IMR-90 (cell line): ENCODE results near the gene TSPAN31. TPM values are rescaled to one million over a fixed set of nuclear protein-coding genes. Genes with fewer than 3 reads are reported as not detected.
A peak's percentile ranks its signal among the peaks of the same experiment; 100 is the strongest.

Experiments used
- ATAC-seq: fragments of 200-7000 bp; cut with Tn5 transposase; 2 replicates; pipeline ENCODE4 v1.9.1; 2020; ENCODE audit warnings: low read depth, mild to moderate bottlenecking, moderate library complexity
- BruUV-seq: library from RNA; stranded (reverse); fragments of 400-500 nt; replicated peaks from 2 replicates; lab custom pipeline; 2021; lab: Mats Ljungman, UMichigan
- CTCF ChIA-PET: fragments of 300-600 bp; formaldehyde crosslinking; extraction: SDS; loops from one replicate; lab custom pipeline; 2021; ENCODE audit warnings: antibody characterized with exemption; lab: Yijun Ruan, JAX
- POLR2A ChIA-PET: fragments of 300-600 bp; sonication (Branson Sonifier 250); formaldehyde crosslinking; loops from one replicate; lab custom pipeline; 2022; ENCODE audit warnings: antibody characterized with exemption; ENCODE audit not compliant: unreplicated experiment; lab: Charles Lee
- DNase-seq: peaks from one replicate; pipeline ENCODE4 v3.0.0; 2013
- H2AFZ ChIP-seq: replicated peaks from 2 replicates; pipeline ENCODE3; 2013; ENCODE audit warnings: low read length, mild to moderate bottlenecking; ENCODE audit not compliant: poor library complexity
- H2AK5ac ChIP-seq: 2 replicates; pipeline ENCODE4 v1.6.1; 2013; ENCODE audit warnings: low read depth, low read length, inconsistent platforms
- H2AK9ac ChIP-seq: replicated peaks from 2 replicates; pipeline ENCODE3; 2013; ENCODE audit warnings: mild to moderate bottlenecking, low read depth, low read length, moderate library complexity; ENCODE audit not compliant: poor library complexity
- H2BK120ac ChIP-seq: 2 replicates; pipeline ENCODE4 v1.6.1; 2013; ENCODE audit warnings: low read depth, low read length, inconsistent platforms
- H2BK15ac ChIP-seq: 3 replicates; pipeline ENCODE4 v1.6.1; 2013; ENCODE audit warnings: low read depth, low read length, inconsistent platforms
- H2BK20ac ChIP-seq: 2 replicates; pipeline ENCODE4 v1.6.1; 2013; ENCODE audit warnings: low read depth, mild to moderate bottlenecking, inconsistent platforms, low read length, moderate library complexity
- H2BK5ac ChIP-seq: 2 replicates; pipeline ENCODE4 v1.6.1; 2013; ENCODE audit warnings: mild to moderate bottlenecking, low read depth, low read length, inconsistent platforms; ENCODE audit not compliant: poor library complexity, severe bottlenecking
- H3K14ac ChIP-seq: replicated peaks from 2 replicates; pipeline ENCODE4 v1.6.1; 2013; ENCODE audit warnings: low read depth, low read length, inconsistent platforms
- H3K18ac ChIP-seq: 2 replicates; pipeline ENCODE4 v1.6.1; 2013; ENCODE audit warnings: low read depth, low read length, control low read depth
- H3K23ac ChIP-seq: 2 replicates; pipeline ENCODE4 v1.6.1; 2013; ENCODE audit warnings: low read depth, low read length, inconsistent platforms
- H3K27ac ChIP-seq: 2 replicates; pipeline ENCODE4 v1.5.1; 2013; ENCODE audit warnings: mild to moderate bottlenecking, control low read depth, low read length; ENCODE audit not compliant: insufficient read depth
- H3K27me3 ChIP-seq: 2 replicates; pipeline ENCODE4 v1.6.1; 2013; ENCODE audit warnings: low read length; ENCODE audit not compliant: control insufficient read depth, insufficient read depth
- H3K36me3 ChIP-seq: 2 replicates; pipeline ENCODE4 v1.6.1; 2013; ENCODE audit warnings: low read length, mixed read lengths; ENCODE audit not compliant: control insufficient read depth, insufficient read depth
- H3K4ac ChIP-seq: 2 replicates; pipeline ENCODE4 v1.6.1; 2013; ENCODE audit warnings: low read depth, low read length, inconsistent platforms
- H3K4me1 ChIP-seq: 2 replicates; pipeline ENCODE4 v1.6.1; 2013; ENCODE audit warnings: low read length, mixed read lengths; ENCODE audit not compliant: control insufficient read depth, insufficient read depth
- H3K4me2 ChIP-seq: 2 replicates; pipeline ENCODE4 v1.6.1; 2013; ENCODE audit warnings: low read depth, mild to moderate bottlenecking, control low read depth, low read length, moderate library complexity
- H3K4me3 ChIP-seq: 2 replicates; pipeline ENCODE4 v1.5.1; 2013; ENCODE audit warnings: low read depth, mild to moderate bottlenecking, control low read depth, low read length, moderate library complexity; ENCODE audit not compliant: insufficient read depth
- H3K56ac ChIP-seq: 2 replicates; pipeline ENCODE4 v1.6.1; 2013; ENCODE audit warnings: low read length, inconsistent platforms; ENCODE audit not compliant: insufficient read depth; ENCODE audit errors: extremely low read depth
- H3K79me1 ChIP-seq, 2 experiments: 2 replicates each; pipeline ENCODE4 v1.6.1; 2013; ENCODE audit warnings: low read length in 2 of 2, inconsistent platforms in 1 of 2, low read depth in 1 of 2
- H3K9ac ChIP-seq: 2 replicates; pipeline ENCODE4 v1.6.1; 2013; ENCODE audit warnings: low read depth, low read length, control low read depth
- H3K9me1 ChIP-seq: 2 replicates; pipeline ENCODE4 v1.6.1; 2013; ENCODE audit warnings: low read length, inconsistent platforms; ENCODE audit not compliant: insufficient read depth
- H3K9me3 ChIP-seq: 2 replicates; pipeline ENCODE4 v1.6.1; 2013; ENCODE audit warnings: low read length; ENCODE audit not compliant: control insufficient read depth, insufficient read depth
- H4K20me1 ChIP-seq: 2 replicates; pipeline ENCODE4 v1.6.1; 2013; ENCODE audit warnings: low read length, inconsistent platforms; ENCODE audit not compliant: insufficient read depth
- H4K5ac ChIP-seq: 2 replicates; pipeline ENCODE4 v1.6.1; 2013; ENCODE audit warnings: mild to moderate bottlenecking, low read depth, low read length, control low read depth
- H4K8ac ChIP-seq, 2 experiments: 2 replicates each; pipeline ENCODE4 v1.6.1; 2013; ENCODE audit warnings: low read depth in 2 of 2, low read length in 2 of 2, control low read depth in 1 of 2, inconsistent platforms in 1 of 2
- H4K91ac ChIP-seq: 2 replicates; pipeline ENCODE4 v1.6.1; 2013; ENCODE audit warnings: low read depth, low read length, inconsistent platforms; ENCODE audit not compliant: insufficient read depth
- CEBPB ChIP-seq: IDR thresholded peaks from 2 replicates; pipeline ENCODE4 v1.6.1; 2012; ENCODE audit warnings: low read depth, low read length, improper control_type of control experiment
- CHD1 ChIP-seq: IDR thresholded peaks from 2 replicates; pipeline ENCODE4 v1.6.1; 2012; ENCODE audit warnings: low read depth, low read length, improper control_type of control experiment
- FOS ChIP-seq: fragments of 150-350 bp; IDR thresholded peaks from 2 replicates; pipeline ENCODE4 v1.6.1; 2016; ENCODE audit warnings: low read depth, low read length
- MAFK ChIP-seq: IDR thresholded peaks from 2 replicates; pipeline ENCODE4 v1.6.1; 2012; ENCODE audit warnings: low read depth, low read length, improper control_type of control experiment
- MAZ ChIP-seq: IDR thresholded peaks from 2 replicates; pipeline ENCODE4 v1.6.1; 2012; ENCODE audit warnings: low read depth, mild to moderate bottlenecking, low read length, improper control_type of control experiment, moderate library complexity, borderline replicate concordance
- MXI1 ChIP-seq: IDR thresholded peaks from 2 replicates; pipeline ENCODE4 v1.6.1; 2012; ENCODE audit warnings: low read depth, mild to moderate bottlenecking, low read length, moderate library complexity, borderline replicate concordance
- NFE2L2 ChIP-seq: fragments of 150-350 bp; IDR thresholded peaks from 2 replicates; pipeline ENCODE4 v1.6.1; 2016; ENCODE audit warnings: low read depth, mild to moderate bottlenecking, low read length
- POLR2A ChIP-seq: IDR thresholded peaks from 2 replicates; pipeline ENCODE4 v1.6.1; 2012; ENCODE audit warnings: mild to moderate bottlenecking, low read depth, low read length
- RCOR1 ChIP-seq: IDR thresholded peaks from 2 replicates; pipeline ENCODE4 v1.6.1; 2012; ENCODE audit warnings: mild to moderate bottlenecking, low read length, improper control_type of control experiment; ENCODE audit not compliant: insufficient replicate concordance
- RFX5 ChIP-seq: IDR thresholded peaks from 2 replicates; pipeline ENCODE4 v1.8.0; 2012; ENCODE audit warnings: low read depth, mild to moderate bottlenecking, low read length, moderate library complexity
- USF2 ChIP-seq: fragments of 150-350 bp; IDR thresholded peaks from 2 replicates; pipeline ENCODE4 v1.6.1; 2017; ENCODE audit warnings: mild to moderate bottlenecking, antibody characterized with exemption, low read length, low read depth
- WGBS, 2 experiments: methylation state at CpG; one replicate each; pipeline versions ENCODE4 v1.1.5 to v1.1.7; 2013; ENCODE audit warnings: missing lambda C conversion rate in 2 of 2; ENCODE audit not compliant: insufficient read length in 1 of 2; ENCODE audit errors: extremely low coverage in 2 of 2; 5-methylcytosine and 5-hydroxymethylcytosine counted together
- dilution Hi-C: fragments of 300-500 bp; cut with HindIII; formaldehyde crosslinking; loops from one replicate; pipeline ENCODE4 v1.14.3; 2018; ENCODE audit warnings: low sequenced_read_pairs; ENCODE audit not compliant: unreplicated experiment
- in situ Hi-C: fragments of 300-500 bp; cut with MboI; formaldehyde crosslinking; loops from 3 replicates; pipeline ENCODE4 v1.14.3; 2019; ENCODE audit warnings: low sequenced_read_pairs, inconsistent platforms, mixed read lengths
- intact Hi-C: fragments of 100-400 bp; cut with micrococcal nuclease; formaldehyde crosslinking; loops from 2 replicates; pipeline ENCODE4 v1.10.0; 2022
- polyA plus RNA-seq, 3 experiments: library from polyadenylated mRNA; depleted of rRNA; stranded (reverse); fragments of >200 nt; gene quantifications; 2 replicates each; pipeline ENCODE4 v1.2.3, GENCODE V29; 2012; ENCODE audit warnings: low replicate concordance in 1 of 3
- total RNA-seq: library from RNA; depleted of rRNA; stranded (reverse); fragments of >200 nt; gene quantifications from 2 replicates; pipeline ENCODE4 v1.2.3, GENCODE V29; 2012
- TF ChIP-seq, protein P1 (sequence below): conservative IDR thresholded peaks from 2 replicates; pipeline ENCODE4 v1.5.1; 2012; ENCODE audit warnings: mild to moderate bottlenecking, low read depth, low read length, improper control_type of control experiment
- TF ChIP-seq, protein P2 (sequence below): fragments of 150-350 bp; IDR thresholded peaks from 2 replicates; pipeline ENCODE4 v1.6.1; 2016; ENCODE audit warnings: low read depth, mild to moderate bottlenecking, low read length, moderate library complexity, borderline replicate concordance

The TSPAN31 gene
- total and polyA plus RNA-seq, 2 of the 4 experiments (the other 2 are of a cell fraction): 12.3 to 71.2 TPM

- Histone ChIP-seq H4K20me1 (peaks cover 7% of the 10 kb centered on the region; the same call in 1 of the 2 replicates), H2AK5ac (peak within 1 kb of the TSS; percentile 90), H3K4ac (peak within 1 kb of the TSS; percentile 91), H2BK120ac (peak within 1 kb of the TSS; percentile 57), H3K4me2 (peak within 1 kb of the TSS; percentile 96), H3K56ac (peak within 1 kb of the TSS; percentile 91), H3K4me3 (peak within 1 kb of the TSS; percentile 59), H3K14ac (peak within 1 kb of the TSS; percentile 97), H2BK15ac (peak within 1 kb of the TSS; percentile 40; the same call in 1 of the 3 replicates), H4K8ac (peak within 1 kb of the TSS; percentile 56 to 96), H3K9me3 (no peaks in the 10 kb centered on the region), H3K18ac (peak within 1 kb of the TSS; percentile 56), H2AFZ (peak within 1 kb of the TSS; percentile 91), H2BK20ac (peak within 1 kb of the TSS; percentile 58), H4K5ac (peak within 1 kb of the TSS; percentile 59), H3K23ac (peak within 1 kb of the TSS; percentile 95), H3K36me3 (peaks cover 18% of the 10 kb centered on the region), H4K91ac (peak within 1 kb of the TSS; percentile 79), H3K79me1 (peaks cover 16 to 41% of the 10 kb centered on the region in 2 experiments; a peak in 3 of 4 replicates), H3K27me3 (peaks cover 10% of the 10 kb centered on the region), H3K9ac (peak within 1 kb of the TSS; percentile 88), H2AK9ac (peak within 1 kb of the TSS; percentile 97), H3K27ac (peak within 1 kb of the TSS; percentile 90), H3K4me1 (peaks cover 7% of the 10 kb centered on the region), H3K9me1 (peaks cover 15% of the 10 kb centered on the region), H2BK5ac (peak within 1 kb of the TSS; percentile 79)
- ChIA-PET POLR2A (no interaction called here), CTCF (no interaction called here)
- BruUV-seq: no TSS peak
- dilution Hi-C loops: no loop called here
- DNase-seq (peak; percentile 100), ATAC-seq (peak; percentile 82)
- 2% methylated on average over 8 of the region's 58 CpGs; no CpG with 5 or more reads in 1 of the 2 experiments for WGBS, 2 experiments
- intact Hi-C loops: loop anchor here (1.0 kb wide), 1 partner anchor 30 kb away; the partner anchor contains the start of gene TSFM
- in situ Hi-C loops: no loop called here
- TF ChIP-seq POLR2A: peak; percentile 82; the same call in 1 of the 2 replicates
- TF ChIP-seq, protein P1, sequence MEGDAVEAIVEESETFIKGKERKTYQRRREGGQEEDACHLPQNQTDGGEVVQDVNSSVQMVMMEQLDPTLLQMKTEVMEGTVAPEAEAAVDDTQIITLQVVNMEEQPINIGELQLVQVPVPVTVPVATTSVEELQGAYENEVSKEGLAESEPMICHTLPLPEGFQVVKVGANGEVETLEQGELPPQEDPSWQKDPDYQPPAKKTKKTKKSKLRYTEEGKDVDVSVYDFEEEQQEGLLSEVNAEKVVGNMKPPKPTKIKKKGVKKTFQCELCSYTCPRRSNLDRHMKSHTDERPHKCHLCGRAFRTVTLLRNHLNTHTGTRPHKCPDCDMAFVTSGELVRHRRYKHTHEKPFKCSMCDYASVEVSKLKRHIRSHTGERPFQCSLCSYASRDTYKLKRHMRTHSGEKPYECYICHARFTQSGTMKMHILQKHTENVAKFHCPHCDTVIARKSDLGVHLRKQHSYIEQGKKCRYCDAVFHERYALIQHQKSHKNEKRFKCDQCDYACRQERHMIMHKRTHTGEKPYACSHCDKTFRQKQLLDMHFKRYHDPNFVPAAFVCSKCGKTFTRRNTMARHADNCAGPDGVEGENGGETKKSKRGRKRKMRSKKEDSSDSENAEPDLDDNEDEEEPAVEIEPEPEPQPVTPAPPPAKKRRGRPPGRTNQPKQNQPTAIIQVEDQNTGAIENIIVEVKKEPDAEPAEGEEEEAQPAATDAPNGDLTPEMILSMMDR: no peak
- TF ChIP-seq FOS: peak; percentile 99
- TF ChIP-seq, protein P2, sequence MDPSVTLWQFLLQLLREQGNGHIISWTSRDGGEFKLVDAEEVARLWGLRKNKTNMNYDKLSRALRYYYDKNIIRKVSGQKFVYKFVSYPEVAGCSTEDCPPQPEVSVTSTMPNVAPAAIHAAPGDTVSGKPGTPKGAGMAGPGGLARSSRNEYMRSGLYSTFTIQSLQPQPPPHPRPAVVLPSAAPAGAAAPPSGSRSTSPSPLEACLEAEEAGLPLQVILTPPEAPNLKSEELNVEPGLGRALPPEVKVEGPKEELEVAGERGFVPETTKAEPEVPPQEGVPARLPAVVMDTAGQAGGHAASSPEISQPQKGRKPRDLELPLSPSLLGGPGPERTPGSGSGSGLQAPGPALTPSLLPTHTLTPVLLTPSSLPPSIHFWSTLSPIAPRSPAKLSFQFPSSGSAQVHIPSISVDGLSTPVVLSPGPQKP: no peak
- peak; percentile 100 for TF ChIP-seq USF2
- peak; percentile 85 for TF ChIP-seq RFX5
- TF ChIP-seq CEBPB: peak; percentile 62; the same call in 1 of the 2 replicates
- TF ChIP-seq NFE2L2: peak; percentile 7; the same call in 1 of the 2 replicates
- no peak for TF ChIP-seq RCOR1
- TF ChIP-seq MXI1: peak; percentile 92
- TF ChIP-seq MAZ: peak; percentile 97; the same call in 1 of the 2 replicates
- TF ChIP-seq MAFK: no peak
- TF ChIP-seq CHD1: no peak
Observed at GRCh38 chr12:57751788-57752667, 7.2 kb downstream of the TSPAN31 start, which contains the start of gene CDK4. TSS of gene CDK4 (minus strand) at chr12:57752310. CDS start at chr12:57751717, 593 bp downstream.
